NCI-H2227 (cell line): Measurements from ENCODE around the gene SRSF11.

Source experiments
- DNase-seq: peaks from one replicate; lab custom pipeline; 2025; ENCODE audit not compliant: unreplicated experiment; lab: John Stamatoyannopoulos, UW

Gene SRSF11

GRCh38 chr1:70220517-70221237 lies 503 bp upstream of the SRSF11 start:
- peak; percentile 29 for DNase-seq

- DNase-seq: no peak
These were observed 1.6 kb downstream of the SRSF11 start for GRCh38 chr1:70222716-70223235.

DNA sequence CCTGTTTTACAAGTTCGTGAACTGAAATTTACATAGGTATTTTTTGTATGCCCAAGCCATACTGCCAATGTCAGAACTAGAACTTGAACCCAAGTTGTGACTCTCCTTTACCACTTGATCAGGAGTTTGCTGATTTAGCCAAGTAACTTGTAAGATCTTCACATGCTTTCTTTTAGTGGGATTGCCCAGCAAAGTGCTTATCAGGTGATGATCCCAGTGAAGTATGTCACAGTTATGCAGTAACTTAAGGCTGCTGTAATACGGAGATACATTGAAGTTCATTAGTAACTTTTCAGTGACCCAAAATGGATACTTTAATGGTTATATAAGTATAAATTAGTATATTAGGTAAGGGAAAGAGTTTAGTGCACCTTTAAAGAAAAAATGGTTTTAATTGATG lies 3.8 kb downstream of the SRSF11 start:
- DNase-seq: no peak

DNA sequence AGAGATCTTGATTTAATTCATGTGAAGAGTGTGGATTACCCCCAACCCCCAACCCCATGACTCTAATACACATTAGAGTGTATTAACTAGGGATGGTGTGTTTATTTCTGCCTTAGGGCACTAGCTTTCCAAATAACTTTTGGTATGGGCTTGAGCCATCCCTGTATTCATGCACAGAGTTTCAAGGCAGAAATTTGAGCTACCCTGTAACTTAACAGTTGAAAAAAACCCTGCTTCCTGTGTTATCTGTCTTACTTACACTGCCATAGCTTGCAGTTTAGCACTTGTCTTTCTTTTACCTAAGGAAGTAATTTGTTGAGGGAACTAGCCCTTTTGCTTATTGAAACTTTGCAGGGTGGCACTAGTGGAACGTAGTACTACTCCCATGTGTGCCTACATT lies 6.3 kb downstream of the SRSF11 start:
- DNase-seq: no peak

GRCh38 chr1:70228670-70229069 lies 7.5 kb downstream of the SRSF11 start:
- no peak for DNase-seq

DNA sequence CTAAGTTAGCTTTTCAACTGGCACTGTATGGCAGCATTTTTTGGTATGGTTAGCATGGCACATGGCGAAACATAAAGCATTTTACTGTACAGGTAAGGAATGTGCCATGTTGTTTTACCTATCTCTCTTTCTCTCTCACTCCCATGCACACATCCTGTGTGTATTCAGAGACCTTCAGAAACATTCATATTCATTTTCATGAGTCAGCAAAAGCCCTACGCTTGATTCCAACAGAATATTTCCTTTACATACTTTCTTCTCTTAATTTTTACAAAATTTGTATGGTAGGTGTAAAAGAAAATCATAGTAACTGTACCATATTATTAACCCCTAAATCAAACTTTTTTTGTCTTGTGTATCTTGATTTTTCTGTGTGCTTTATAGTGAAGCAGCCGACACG lies 10.3 kb downstream of the SRSF11 start:
- no peak for DNase-seq

DNA sequence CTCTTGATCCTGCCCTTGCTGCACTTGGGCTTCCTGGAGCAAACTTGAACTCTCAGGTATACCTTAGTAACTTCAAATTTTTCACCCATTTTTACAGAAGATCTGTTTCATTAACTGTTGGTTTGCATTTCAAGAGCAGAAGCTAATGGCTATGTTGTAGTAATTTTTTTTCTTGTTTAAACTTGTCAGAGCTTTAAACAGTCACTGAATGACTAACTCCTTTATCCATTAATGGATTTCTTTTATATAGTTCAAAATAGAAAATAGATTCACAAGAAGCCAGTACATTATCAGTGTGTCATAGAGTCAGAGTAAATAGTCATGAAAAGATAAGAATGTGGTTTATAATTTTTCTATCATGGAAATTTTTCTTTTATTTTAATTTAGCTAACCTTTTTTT lies 13.6 kb downstream of the SRSF11 start:
- no peak for DNase-seq

DNA sequence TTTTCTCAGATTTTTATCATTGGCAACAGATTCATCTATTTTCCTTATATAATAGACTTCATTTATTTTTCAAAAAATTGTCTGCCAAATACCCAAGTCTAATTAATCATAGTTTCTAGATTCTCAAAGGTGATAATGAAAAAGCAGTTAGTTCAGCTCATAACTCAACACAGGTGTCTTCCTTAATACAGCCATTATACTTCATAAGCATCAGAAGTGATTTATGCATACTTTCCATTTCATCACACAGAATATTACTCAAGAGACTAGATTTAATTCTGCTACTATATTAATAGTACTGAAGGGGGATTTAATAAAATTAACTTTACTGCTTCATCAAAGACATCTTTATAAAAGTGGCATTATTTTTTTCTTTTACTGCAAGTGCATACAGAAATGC lies 18.8 kb downstream of the SRSF11 start:
- DNase-seq: no peak

GRCh38 chr1:70247122-70247521 lies 25.9 kb downstream of the SRSF11 start:
- DNase-seq: no peak

GRCh38 chr1:70247768-70248167 lies 26.6 kb downstream of the SRSF11 start:
- DNase-seq: no peak

DNA sequence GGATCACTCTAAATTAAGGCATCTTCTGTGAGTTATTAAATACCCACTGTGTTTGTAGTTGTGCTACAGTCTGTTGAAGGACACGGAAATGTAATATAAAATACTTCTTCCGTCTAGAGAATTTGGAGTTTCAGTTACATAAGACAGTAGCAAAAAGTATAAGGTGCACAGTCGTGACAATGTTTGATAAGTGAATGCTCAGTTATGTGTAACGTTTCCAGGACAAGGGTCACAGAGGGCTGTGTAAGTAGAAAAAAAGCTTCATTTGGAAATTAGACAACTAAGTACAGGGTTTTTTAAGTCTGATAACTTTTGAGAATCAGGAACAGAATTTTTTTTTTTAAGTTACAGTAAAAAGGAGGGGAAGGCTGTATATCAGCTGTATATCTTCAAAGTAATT lies 27.5 kb downstream of the SRSF11 start:
- no peak for DNase-seq

DNA sequence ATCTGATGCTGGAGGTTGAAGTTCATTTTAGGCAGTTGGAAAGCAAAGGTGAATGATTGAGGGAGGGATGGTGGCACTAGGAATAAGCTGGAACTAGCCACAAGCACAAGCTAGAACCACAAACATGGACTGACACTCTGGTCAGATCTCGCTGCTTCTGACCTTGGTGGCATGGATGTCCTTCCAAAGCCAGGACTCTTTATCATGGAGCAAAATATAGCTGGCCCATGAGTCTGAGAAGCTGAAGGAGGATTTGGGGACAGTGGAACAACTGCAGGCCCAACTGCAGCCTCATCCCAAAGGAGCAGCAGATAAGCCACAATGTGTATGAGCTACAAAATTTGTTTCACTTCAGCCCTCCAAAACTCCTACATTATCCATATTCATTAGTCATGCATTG lies 35.5 kb downstream of the SRSF11 start:
- DNase-seq: no peak

DNA sequence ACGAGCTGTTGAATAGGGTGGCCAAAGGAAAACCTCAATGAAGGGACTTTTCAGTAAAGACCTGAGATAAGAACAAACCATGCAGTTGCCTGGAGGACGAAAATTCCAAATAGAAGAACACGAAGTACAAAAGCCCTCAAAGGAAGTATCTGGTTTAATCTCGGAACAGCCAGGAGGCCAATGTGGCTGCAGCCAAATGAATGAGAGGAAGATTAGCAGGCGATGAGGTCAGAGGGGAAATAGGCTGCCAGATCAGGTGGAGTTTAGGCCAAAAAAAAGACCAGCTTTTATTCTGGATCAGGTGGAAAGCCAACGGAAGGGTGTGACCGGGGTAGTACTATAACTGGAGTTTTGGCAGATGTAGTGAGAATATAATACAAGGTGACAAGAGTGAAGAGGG lies 43.7 kb downstream of the SRSF11 start:
- DNase-seq: no peak

DNA sequence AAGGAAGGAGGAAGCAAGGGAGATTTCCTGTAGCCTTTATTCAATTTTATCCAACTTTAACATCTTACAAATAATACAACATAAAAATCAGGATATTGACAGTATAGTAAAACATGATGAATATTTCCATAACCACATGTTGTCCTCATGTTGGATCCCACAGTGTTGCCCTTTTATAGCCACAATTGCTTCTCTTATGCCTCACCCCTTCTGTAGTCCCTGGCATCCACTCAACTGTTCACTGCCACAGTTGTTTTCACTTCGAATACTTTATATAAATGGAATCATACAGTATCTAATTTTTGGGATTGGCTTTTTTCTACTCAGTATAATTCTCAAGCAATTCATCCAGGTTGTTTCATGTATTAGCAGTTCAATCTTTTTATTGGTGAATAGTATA lies 44.8 kb downstream of the SRSF11 start:
- DNase-seq: no peak

- DNase-seq: no peak
These were observed 56.7 kb downstream of the SRSF11 start for GRCh38 chr1:70277875-70278274.

DNA sequence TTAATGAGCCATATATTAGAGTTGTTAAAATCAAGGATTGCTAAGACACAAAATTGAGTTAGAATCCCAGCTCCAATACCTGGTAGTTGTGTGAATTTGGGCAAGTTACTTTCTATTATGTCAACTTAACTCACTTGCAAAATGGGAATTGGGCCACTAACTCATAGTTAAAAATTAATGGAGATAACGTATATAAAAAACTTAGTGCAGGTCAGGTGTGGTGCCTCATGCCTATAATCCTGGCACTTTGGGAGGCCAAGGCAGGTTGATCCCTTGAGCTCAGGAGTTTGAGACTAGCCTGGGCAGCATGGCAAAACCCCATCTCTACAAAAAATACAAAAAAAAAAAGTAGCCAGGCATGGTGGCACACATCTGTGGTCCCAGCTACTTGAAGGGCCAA lies 57.5 kb downstream of the SRSF11 start:
- no peak for DNase-seq

DNA sequence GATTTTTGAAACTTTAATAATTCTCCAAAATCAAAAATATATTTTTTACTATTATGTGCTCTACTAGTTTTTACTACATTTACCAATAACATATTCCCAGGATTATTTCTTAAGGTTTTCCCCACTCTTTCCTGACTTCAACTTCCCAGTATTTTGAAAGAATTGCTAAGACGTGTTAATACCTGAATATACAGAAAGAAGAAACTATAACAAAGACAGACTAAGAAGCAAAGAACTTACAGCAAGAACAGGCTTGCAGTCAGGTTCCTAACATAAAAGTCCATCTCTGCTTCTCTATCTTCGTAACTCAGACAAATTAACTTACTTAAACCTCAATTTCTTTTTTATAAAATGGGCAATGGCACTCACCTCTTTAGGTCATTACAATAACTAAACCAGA lies 63.2 kb downstream of the SRSF11 start:
- no peak for DNase-seq

- DNase-seq: no peak
These were observed 65.3 kb downstream of the SRSF11 start for GRCh38 chr1:70286453-70286852.

- DNase-seq: no peak
These were observed 67.0 kb downstream of the SRSF11 start for GRCh38 chr1:70288166-70288565.

GRCh38 chr1:70290218-70290617 lies 69.0 kb downstream of the SRSF11 start:
- no peak for DNase-seq

DNA sequence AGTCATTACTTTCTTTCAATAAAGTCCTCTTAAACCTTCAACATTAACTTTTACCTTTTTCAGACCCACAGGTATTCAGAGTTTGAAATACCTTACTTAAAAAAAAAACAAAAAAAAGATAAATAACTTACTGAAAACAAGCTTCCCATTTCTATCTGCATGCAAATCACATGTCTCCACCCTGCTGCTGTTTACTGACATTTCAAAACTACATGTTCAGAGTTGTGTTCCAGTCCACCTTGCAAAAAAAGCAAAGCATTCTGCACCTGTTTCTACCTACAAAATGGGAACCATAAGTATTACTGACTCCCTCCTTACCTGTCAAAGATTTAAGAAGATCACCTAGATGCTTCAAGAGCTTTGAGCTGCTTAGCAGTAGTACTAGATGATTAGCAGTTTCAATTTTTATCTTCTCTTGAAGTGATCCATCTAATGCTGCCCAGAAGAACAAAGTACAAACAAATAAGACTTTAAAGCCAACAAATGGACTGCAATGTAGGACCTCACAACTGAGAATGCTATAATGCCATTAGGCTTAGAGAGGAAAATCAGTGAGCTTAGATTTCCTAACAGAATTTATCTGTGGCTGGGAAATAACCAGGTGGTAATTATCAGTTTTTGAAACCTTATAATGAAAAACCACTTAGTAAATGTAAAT lies 72.1 kb downstream of the SRSF11 start:
- no peak for DNase-seq

DNA sequence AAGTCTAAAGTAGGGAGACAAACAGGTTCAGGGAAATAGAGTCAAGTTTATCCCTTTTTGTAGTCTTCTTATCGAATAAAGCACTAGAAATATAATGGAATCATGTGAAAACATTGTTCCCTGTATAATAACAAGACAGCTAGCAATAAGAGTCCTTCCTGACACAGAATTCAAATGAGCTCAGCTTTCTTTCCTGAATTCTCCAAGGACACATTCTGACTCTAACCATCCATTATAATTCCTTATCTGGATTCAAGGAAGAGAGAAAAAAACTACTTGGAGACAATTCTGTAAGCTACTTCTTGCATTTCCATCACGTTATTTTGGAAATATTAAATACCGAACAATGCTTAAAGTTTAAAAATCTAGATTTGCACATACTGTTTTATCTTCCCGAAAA lies 74.6 kb downstream of the SRSF11 start:
- DNase-seq: no peak

DNA sequence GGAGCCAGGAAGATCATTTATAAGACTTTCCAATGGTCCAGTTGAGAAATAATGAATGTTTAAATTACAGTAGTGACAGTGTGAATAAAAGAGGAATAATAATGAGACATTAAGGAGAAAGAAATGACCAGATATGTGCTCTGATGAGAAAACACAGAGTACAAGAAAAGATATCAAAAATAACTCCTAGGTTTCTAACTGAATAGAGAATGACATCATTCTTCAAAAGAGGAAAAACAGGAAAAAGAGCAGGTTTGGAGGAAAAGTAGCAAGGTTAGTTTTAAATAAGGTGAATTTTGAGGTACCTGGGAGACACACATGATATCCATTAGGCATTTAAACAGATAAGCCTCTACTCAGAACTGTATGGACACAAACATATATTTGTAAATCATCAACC lies 78.3 kb downstream of the SRSF11 start:
- no peak for DNase-seq
